Subcutaneous adipose tissue (tissue), 4 donors: Measurements from ENCODE around the gene CBLC. TPM values are rescaled to one million over a fixed set of nuclear protein-coding genes. Genes with fewer than 3 reads are reported as not detected.

Experiments used
- total RNA-seq, 4 donors: library from RNA; depleted of rRNA; stranded (reverse); fragments of >200 nt; gene quantifications; one replicate each; pipeline ENCODE4 v1.1.0, GENCODE V29; 2016
- TF ChIP-seq, protein P1 (sequence below): fragments of 450-650 bp; IDR thresholded peaks from one replicate; pipeline ENCODE4 v1.5.1; 2016; ENCODE audit warnings: low read depth, mild to moderate bottlenecking, control low read depth, antibody characterized with exemption, moderate library complexity

CBLC gene
- total RNA-seq, 4 donors from 2014 or later = not detected

DNA sequence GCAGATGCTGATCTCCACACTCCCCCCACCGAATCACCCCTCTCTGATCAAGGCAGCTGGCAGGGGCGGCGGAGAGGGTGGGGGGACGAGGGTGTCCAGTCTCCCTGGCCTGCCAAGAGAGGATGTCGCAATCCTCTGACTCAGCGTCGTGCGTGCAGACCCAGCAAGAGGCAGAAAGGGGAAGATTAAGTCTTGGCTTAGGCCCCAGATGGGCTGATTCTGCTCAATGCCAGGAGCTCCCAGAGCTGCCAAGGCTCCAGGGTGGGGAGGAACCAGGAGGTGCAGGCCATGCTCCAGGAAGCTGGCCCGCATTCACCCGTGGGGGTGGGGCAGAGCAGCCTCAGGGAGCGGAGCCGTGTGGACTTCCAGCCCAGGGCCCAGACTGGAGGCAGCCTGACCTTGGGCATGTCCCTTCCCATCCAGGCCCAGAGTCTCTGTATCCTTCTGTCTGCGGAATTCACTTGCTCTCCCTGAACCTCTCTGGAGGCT, 35.8 kb upstream of the CBLC start:
- TF ChIP-seq, protein P1, sequence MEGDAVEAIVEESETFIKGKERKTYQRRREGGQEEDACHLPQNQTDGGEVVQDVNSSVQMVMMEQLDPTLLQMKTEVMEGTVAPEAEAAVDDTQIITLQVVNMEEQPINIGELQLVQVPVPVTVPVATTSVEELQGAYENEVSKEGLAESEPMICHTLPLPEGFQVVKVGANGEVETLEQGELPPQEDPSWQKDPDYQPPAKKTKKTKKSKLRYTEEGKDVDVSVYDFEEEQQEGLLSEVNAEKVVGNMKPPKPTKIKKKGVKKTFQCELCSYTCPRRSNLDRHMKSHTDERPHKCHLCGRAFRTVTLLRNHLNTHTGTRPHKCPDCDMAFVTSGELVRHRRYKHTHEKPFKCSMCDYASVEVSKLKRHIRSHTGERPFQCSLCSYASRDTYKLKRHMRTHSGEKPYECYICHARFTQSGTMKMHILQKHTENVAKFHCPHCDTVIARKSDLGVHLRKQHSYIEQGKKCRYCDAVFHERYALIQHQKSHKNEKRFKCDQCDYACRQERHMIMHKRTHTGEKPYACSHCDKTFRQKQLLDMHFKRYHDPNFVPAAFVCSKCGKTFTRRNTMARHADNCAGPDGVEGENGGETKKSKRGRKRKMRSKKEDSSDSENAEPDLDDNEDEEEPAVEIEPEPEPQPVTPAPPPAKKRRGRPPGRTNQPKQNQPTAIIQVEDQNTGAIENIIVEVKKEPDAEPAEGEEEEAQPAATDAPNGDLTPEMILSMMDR = no peak

DNA sequence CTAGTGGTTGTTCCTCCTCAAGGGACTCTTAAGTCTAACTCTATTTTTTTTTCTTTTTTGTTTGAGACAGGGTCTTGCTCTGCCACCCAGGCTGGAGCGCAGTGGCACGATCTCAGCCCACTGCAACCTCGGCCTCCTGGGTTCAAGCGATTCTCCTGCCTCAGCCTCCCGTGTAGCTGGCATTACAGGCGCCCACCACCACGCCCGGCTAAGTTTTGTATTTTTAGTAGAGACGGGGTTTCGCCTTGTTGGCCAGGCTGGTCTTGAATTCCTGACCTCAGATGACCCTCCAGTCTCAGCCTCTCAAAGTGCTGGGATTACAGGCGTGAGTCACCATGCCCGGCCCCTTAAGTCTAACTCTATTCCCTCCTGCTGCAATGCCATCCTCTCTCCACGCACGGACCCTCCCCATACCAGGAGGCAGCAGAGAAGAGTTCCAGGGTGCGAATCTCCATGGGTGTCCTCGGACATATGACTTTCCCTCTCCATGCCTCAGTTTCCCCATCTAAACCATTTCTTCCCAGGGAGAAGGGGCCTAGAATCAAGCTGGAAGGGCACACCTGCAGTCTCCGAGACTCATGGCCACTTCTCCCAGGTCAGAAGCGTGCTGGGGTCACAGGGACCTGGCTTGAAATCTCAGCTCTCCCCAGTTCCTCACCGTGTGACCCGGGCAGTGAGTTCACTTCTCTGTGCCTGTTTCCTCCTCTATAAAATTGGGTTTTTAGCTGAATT, 35.2 kb upstream of the CBLC start:
- TF ChIP-seq, protein P1 = no peak

DNA sequence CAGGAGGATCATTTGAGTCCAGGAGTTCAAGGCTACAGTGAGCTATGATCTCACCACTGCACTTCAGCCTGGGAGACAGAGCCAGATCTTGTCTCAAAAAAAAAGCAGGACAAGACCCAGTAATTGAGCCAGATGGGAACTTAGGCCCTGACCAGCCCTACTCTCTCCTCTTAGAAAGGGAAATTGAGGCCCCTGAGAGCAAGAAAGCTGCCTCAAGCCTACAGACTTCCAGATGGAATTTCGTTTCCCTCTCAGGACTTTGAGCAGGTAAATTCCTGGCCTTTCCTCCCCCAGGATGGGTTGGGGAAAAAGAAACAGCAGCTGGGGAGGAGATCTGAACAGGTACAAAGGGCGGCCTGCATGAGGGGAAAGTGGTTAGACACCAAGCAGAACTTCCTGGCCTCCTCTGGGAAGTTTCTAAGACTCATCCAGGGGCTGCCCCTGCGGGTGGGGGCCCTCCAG, 32.8 kb upstream of the CBLC start:
- TF ChIP-seq, protein P1 = no peak

DNA sequence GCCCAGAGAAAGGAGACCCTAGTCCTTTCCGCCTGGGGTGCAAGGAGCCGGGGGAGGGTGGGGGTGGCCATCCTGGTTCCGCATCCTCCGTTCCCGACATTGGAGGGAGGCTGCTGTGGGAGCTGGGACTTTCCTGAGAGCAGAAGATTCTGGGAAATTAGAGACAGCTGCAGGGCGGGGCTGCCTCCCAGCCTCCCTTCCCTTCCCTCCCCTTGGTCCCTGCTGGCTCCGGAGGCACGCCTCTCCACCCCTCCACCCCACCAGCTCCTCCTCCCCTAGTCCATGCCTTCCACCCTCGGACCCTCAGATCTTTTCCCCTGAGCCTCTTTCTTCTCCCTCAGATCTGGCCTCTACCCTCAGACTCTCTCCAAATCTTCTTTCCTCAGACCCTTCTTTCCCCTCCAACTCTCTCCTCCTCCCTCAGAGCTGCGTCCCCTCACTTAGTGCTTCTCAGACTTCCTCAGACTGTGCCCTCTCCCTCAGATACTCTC, 32.3 kb upstream of the CBLC start:
- TF ChIP-seq, protein P1 = no peak

DNA sequence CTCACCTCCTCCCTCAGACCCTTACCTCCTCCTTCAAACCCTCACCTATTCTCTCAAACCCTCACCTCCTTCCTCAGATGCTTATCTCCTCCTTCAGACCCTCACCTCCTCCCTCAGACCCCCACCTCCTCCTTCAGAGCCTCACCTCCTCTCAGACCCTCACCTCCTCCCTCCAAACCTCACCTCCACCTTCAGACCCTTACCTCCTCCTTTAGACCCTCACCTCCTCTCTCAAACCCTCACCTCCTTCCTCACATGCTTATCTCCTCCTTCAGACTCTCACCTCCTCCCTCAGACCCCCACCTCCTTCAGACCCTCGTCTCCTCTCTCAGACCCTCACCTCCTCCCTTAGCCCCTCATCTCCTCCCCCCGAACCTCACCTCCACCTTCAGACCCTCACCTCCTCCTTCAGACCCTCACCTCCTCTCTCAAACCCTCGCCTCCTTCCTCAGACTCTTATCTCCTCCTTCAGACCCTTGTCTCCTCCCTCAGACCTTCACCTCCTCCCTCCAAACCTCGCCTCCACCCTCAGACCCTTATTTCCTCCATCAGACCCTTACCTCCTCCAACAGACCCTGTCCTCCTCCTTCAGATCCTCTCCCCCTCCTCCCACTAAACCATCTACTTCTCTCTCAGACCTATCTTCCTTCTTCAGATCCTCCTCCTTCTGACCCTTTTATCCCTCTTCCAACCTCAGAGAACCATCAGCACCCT, 31.6 kb upstream of the CBLC start:
- TF ChIP-seq, protein P1 = no peak

DNA sequence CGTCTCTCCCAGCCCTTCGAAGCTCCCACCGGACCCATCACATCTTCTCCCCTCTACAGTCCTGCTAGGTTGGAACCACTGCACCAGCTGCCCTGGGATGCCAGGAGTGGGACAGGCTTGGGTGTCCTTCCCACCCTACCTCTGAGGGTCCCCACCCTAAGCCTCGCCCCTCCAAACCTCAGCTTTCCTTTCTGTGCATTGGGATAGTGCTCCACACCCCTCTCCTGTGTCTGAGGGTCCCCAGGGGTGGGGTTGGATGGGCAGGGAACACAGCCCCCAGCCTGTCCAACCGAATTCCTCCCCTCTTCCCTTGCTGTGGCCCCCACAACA, 31.1 kb upstream of the CBLC start:
- TF ChIP-seq, protein P1 = no peak
